ENCODE measurements around the gene PRR12. TPM values are rescaled to one million over a fixed set of nuclear protein-coding genes. Genes with fewer than 3 reads are reported as not detected.
"Not testable (repeated sequence)": the region's sequence is repeated elsewhere in the genome, so short reads cannot be mapped to it uniquely, and the experiment has no call there.

Gene PRR12
- total RNA-seq, 1 donor from 2014 or later, result 7.8 TPM

DNA sequence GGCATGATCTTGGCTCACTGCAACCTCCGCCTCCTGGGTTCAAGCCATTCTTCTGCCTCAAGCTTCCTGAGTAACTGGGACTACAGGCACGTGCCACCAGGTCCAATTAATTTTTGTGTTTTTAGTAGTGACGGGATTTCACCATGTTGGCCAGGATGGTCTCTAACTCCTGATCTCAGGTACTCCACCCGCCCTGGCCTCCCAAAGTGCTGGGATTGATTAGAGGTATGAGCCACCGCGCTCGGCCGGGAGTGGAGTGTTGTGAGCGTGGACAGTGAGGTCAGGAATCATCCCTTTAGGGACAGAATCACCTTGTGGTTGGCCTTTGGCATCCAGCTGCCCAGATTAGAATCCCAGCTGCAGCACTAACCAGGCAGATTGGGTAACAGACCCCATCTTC lies 38.7 kb downstream of the PRR12 start:
- TF ChIP-seq, protein P1, sequence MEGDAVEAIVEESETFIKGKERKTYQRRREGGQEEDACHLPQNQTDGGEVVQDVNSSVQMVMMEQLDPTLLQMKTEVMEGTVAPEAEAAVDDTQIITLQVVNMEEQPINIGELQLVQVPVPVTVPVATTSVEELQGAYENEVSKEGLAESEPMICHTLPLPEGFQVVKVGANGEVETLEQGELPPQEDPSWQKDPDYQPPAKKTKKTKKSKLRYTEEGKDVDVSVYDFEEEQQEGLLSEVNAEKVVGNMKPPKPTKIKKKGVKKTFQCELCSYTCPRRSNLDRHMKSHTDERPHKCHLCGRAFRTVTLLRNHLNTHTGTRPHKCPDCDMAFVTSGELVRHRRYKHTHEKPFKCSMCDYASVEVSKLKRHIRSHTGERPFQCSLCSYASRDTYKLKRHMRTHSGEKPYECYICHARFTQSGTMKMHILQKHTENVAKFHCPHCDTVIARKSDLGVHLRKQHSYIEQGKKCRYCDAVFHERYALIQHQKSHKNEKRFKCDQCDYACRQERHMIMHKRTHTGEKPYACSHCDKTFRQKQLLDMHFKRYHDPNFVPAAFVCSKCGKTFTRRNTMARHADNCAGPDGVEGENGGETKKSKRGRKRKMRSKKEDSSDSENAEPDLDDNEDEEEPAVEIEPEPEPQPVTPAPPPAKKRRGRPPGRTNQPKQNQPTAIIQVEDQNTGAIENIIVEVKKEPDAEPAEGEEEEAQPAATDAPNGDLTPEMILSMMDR (conservative IDR thresholded peaks at IDR 0.05; ENCODE audit: low read depth, low read length), result no peak
- DNase-seq (ENCODE audit: low read depth), result no peak
- no peak overlapping the region for H3K4me3 ChIP-seq (ENCODE audit: low read depth, low read length)

DNA sequence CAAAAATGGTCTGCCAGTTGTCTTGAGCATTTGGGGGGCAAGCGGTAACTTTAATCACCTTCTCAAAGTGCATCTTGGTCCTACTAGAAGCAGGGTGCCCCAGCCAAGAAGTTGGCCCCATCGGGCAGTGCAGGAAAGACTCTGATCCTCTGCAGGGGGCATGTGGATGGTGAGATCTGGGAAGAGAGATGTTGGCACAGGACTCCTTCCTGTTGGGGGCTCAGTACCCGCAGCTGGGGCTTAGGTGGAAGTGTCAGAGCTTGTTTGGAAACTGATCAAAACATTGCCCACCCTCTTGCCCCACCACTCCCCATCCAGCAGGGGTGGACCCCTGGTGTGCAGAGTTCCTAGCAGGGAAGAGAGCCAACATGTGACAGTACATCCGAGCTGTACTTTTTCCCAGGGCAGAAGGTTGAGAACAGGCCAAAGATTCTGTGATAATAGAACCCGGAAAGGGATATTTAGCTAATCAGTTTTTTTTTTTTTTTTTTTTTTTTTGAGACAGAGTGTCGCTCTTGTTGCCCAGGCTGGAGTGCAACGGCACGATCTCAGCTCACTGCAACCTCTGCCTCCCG lies 40.1 kb downstream of the PRR12 start:
- DNase-seq (ENCODE audit: low read depth), result no peak
- TF ChIP-seq, protein P1 (conservative IDR thresholded peaks at IDR 0.05; ENCODE audit: low read depth, low read length), result no peak
- no peak overlapping the region for H3K4me3 ChIP-seq (ENCODE audit: low read depth, low read length)

DNA sequence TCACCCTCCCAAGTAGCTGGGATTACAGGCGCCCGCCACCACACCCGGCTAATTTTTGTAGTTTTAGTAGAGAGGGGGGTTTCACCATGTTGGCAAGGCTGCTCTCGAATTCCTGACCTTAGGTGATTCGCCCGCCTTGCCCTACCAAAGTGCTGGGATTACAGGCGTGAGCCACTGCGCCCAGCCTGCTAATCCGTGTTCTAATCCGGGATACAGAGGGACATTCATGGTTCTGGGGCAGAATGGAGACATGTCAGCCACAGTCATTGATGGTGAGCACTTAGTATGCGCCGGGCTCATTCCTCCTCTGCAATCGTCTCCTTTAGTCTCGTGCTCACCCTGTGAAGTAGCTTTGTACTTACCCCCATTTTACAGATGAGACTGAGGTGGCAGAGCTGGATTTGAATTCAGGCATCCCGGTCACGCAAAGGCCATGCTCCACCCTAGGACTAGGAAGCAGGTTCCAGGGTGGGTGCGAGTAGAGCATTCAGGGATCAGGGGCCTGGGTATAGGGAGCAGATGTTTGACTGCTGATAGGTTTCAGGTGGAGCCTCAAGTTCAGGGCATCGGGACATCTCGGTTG lies 40.7 kb downstream of the PRR12 start:
- TF ChIP-seq, protein P1 (conservative IDR thresholded peaks at IDR 0.05; ENCODE audit: low read depth, low read length), result no peak
- no peak for DNase-seq (ENCODE audit: low read depth)
- no peak overlapping the region for H3K4me3 ChIP-seq (ENCODE audit: low read depth, low read length)

DNA sequence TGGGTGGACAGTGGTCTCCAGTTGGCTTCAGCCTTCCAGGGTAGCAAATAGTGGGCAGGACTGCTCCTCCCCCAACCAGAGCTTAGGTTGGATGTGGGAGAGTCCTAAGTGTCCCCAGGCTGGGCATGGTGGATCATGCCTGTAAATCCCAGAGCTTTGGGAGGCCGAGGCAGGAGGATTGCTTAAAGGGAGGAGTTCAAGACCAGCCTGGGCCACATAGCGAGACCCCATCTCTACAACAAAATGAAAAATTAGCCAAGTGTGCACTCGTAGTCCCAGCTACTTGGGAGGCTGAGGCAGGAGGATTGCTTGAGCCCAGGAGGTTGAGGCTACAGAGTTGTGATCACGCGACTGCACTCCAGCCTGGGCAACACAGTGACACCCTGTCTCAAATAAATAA lies 41.6 kb downstream of the PRR12 start:
- TF ChIP-seq, protein P1 (conservative IDR thresholded peaks at IDR 0.05; ENCODE audit: low read depth, low read length), result no peak
- H3K4me3 ChIP-seq (ENCODE audit: low read depth, low read length), result no peak overlapping the region
- DNase-seq (ENCODE audit: low read depth), result no peak

DNA sequence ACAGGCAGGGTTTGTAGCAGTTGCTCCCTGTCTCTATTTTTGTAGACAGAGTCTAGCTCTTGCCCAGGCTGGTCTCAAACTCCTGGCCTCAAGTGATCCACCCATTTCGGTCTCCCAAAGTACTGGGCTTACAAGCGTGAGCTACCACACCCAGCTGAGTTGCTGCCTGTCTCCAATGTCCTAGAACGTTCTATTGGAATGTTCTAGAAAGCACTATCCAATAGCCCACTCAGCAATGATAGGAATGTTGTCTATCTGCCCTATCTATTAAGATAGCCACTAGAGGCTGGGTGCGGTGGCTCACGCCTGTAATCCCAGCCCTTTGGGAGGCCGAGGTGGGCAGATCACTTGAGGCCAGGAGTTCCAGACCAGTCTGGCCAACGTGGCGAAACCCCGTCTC lies 42.3 kb downstream of the PRR12 start:
- DNase-seq (ENCODE audit: low read depth), result not testable (repeated sequence)

DNA sequence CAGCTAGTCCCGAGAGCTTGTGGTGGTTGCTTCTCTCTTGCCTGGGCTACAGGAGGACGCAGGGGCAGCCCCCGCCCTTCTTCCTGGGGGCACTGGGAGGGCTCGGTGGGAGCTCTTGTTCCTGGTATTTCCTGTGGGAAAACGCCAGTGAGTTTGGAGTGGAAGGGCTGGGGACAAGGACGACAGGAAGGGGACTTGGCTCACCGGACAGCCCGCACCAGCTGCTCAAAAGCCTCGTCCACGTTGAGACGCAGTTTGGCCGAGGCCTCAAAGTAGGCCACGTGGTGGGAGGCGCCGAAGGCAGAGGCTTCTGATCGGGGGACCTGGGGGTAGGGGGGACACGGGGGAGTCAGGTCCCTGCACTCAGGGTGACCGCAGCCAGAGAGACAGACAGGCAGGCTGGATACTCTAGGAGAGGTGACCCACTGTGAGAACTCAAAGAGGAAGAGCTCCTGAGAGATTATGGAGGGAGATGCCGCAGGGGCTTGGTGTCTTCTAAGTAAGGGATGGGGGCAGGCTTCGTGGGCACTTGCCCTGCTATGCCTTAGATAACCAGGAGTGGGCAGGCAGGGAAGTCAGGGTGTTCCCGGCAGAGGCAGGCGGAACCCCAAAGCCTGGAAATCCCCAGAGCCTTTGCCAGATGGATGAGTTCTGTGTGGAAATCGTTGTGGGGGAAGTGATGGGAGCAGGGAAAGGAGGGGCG lies 44.7 kb downstream of the PRR12 start:
- TF ChIP-seq, protein P1 (conservative IDR thresholded peaks at IDR 0.05; ENCODE audit: low read depth, low read length), result no peak
- no peak overlapping the region for H3K4me3 ChIP-seq (ENCODE audit: low read depth, low read length)
- no peak for DNase-seq (ENCODE audit: low read depth)

More for the DNA sequence above, 42.3 kb downstream of the PRR12 start:
- H3K4me3 ChIP-seq (ENCODE audit: low read depth, low read length), result not testable (repeated sequence)

DNA sequence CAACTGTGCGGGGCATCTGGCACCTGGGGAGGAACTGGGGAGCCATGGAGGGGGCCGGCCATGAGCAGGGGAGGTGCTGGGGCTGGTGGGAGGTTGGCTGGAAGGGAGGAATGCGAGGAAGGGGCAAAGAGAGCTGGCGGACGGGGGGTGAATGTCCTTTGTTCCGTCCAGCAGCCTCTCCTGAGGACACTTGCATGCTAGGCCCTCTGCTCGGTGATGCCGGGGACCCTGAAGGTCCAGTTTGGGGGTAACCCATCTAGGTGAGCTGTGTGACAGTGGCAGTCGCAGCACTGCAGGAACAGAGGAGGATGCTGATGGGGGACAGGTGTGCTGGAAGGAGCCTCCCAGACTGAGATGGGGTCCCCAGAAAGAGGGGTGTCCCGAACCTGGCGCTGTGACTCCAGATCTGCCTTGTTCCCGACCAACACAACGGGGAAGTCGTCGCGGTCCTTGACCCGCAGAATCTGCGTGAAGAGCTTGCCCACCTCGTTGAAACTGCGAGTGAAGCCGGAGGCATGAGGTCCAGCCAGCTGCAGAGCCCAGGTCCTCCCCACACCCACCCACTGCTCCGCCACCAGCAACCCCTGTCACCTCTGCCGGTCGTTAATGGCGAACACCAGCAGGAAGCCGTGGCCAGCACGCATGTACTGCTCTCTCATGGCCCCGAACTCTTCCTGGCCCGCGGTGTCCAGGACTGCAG lies 45.4 kb downstream of the PRR12 start:
- no peak overlapping the region for H3K4me3 ChIP-seq (ENCODE audit: low read depth, low read length)
- no peak for DNase-seq (ENCODE audit: low read depth)
- TF ChIP-seq, protein P1 (conservative IDR thresholded peaks at IDR 0.05; ENCODE audit: low read depth, low read length), result no peak

Measured in epithelial cell of proximal tubule (primary cell).